ENCODE data around the gene LILRB4. TPM values are rescaled to one million over a fixed set of nuclear protein-coding genes. Genes with fewer than 3 reads are reported as not detected.

The LILRB4 gene
- total RNA-seq, 1 experiment from 2014 or later = not detected

GRCh38 chr19:54665530-54665929 is 2.7 kb downstream of the LILRB4 start (continued):
- TF ChIP-seq ZNF532 (CRISPR knock-in tag; IDR thresholded peaks at IDR 0.05; ENCODE audit: borderline replicate concordance) (no peak), ZNF281 (CRISPR knock-in tag; IDR thresholded peaks at IDR 0.05) (no peak), FOXJ3 (CRISPR knock-in tag; IDR thresholded peaks at IDR 0.05; ENCODE audit: borderline replicate concordance) (no peak), ZNF219 (CRISPR knock-in tag; IDR thresholded peaks at IDR 0.05; ENCODE audit: borderline replicate concordance) (no peak)

GRCh38 chr19:54667217-54667616 is 4.4 kb downstream of the LILRB4 start:
- H3K4me1 Mint-ChIP-seq = no peaks in the 10 kb centered on the region
- TF ChIP-seq ZNF423 (CRISPR knock-in tag; IDR thresholded peaks at IDR 0.05) = no peak
- TF ChIP-seq ZNF532 (CRISPR knock-in tag; IDR thresholded peaks at IDR 0.05; ENCODE audit: borderline replicate concordance) = no peak
- no peak for TF ChIP-seq CREM (CRISPR knock-in tag; IDR thresholded peaks at IDR 0.05)
- TF ChIP-seq NFATC4 (CRISPR knock-in tag; IDR thresholded peaks at IDR 0.05) = no peak
- no peak for TF ChIP-seq RORB (CRISPR knock-in tag; IDR thresholded peaks at IDR 0.05)
- TF ChIP-seq ZNF396 (CRISPR knock-in tag; IDR thresholded peaks at IDR 0.05; ENCODE audit: borderline replicate concordance) = no peak
- no peak for TF ChIP-seq NR1H2 (CRISPR knock-in tag; IDR thresholded peaks at IDR 0.05)
- H3K27me3 Mint-ChIP-seq (ENCODE audit: low read depth) = peaks cover 4% of the 10 kb centered on the region
- ChIA-PET POLR2A (no interaction called here), CTCF (no interaction called here)
- ATAC-seq (no peak), DNase-seq (ENCODE audit: low spot score) (no peak)
- H3K4me3 Mint-ChIP-seq = no peak overlapping the region
- no peak overlapping the region for H3K27ac Mint-ChIP-seq
- peaks cover 43% of the 10 kb centered on the region for H3K9me3 Mint-ChIP-seq
- peaks cover 32% of the 10 kb centered on the region for H3K36me3 Mint-ChIP-seq

- Mint-ChIP-seq H3K27me3 (ENCODE audit: low read depth) (peaks cover 4% of the 10 kb centered on the region), H3K27ac (no peak overlapping the region), H3K9me3 (peaks cover 40% of the 10 kb centered on the region), H3K36me3 (peaks cover 29% of the 10 kb centered on the region), H3K4me3 (no peak overlapping the region), H3K4me1 (no peaks in the 10 kb centered on the region)
- ChIA-PET CTCF (no interaction called here), POLR2A (no interaction called here)
- TF ChIP-seq MYBL2 (CRISPR knock-in tag; IDR thresholded peaks at IDR 0.05) (no peak), ATF6 (CRISPR knock-in tag; IDR thresholded peaks at IDR 0.05) (no peak), CREB1 (CRISPR knock-in tag; IDR thresholded peaks at IDR 0.05) (no peak), ZNF263 (CRISPR knock-in tag; IDR thresholded peaks at IDR 0.05; ENCODE audit: low read depth) (no peak), ETV6 (CRISPR knock-in tag; IDR thresholded peaks at IDR 0.05) (no peak), ZNF138 (CRISPR knock-in tag; conservative IDR thresholded peaks at IDR 0.05) (no peak), IRF2 (CRISPR knock-in tag; IDR thresholded peaks at IDR 0.05; ENCODE audit: borderline replicate concordance, low read depth) (no peak), SMAD3 (CRISPR knock-in tag; IDR thresholded peaks at IDR 0.05; ENCODE audit: borderline replicate concordance) (no peak)
- DNase-seq (ENCODE audit: low spot score) (no peak), ATAC-seq (no peak)
These were observed 5.6 kb downstream of the LILRB4 start for GRCh38 chr19:54668353-54668752.
